ENCODE data around the gene CST1. TPM values are rescaled to one million over a fixed set of nuclear protein-coding genes. Genes with fewer than 3 reads are reported as not detected.

The CST1 gene
- total RNA-seq, 1 donor from 2014 or later, result not detected

- H3K79me2 ChIP-seq (ENCODE audit: insufficient read depth, low read length), result no peaks in the 10 kb centered on the region
- H3K4me1 ChIP-seq (ENCODE audit: insufficient read depth, low read length), result peaks cover 5% of the 10 kb centered on the region
- no peak overlapping the region for H3K27ac Mint-ChIP-seq (ENCODE audit: unreplicated experiment)
- H3K4me2 ChIP-seq (ENCODE audit: low read length), result no peak overlapping the region
- no peak overlapping the region for H3K27ac ChIP-seq (ENCODE audit: low read depth, low read length)
- TF ChIP-seq EZH2 (IDR thresholded peaks at IDR 0.05; ENCODE audit: insufficient read depth, low read length) (no peak), CTCF (IDR thresholded peaks at IDR 0.05; ENCODE audit: insufficient read depth, low read depth, low read length) (no peak)
- no peak overlapping the region for H3K9ac ChIP-seq (ENCODE audit: low read length)
- no peaks in the 10 kb centered on the region for H3K9me3 ChIP-seq (ENCODE audit: insufficient read depth, low read depth, low read length)
- FAIRE-seq, result no peak
- H3K4me1 Mint-ChIP-seq (ENCODE audit: low read depth, unreplicated experiment), result peaks cover 7% of the 10 kb centered on the region
- H3K9me3 Mint-ChIP-seq (ENCODE audit: unreplicated experiment), result no peaks in the 10 kb centered on the region
- DNase-seq (ENCODE audit: low read depth), result no peak
- H4K20me1 ChIP-seq (ENCODE audit: insufficient read depth, low read length), result no peaks in the 10 kb centered on the region
- H3K27me3 Mint-ChIP-seq (ENCODE audit: low read depth, unreplicated experiment), result peaks cover 7% of the 10 kb centered on the region
- no peak overlapping the region for H3K4me3 ChIP-seq (ENCODE audit: insufficient read depth, low read depth, low read length)
- H3K36me3 ChIP-seq (ENCODE audit: insufficient read depth, low read length), result no peaks in the 10 kb centered on the region
- peaks cover 2% of the 10 kb centered on the region for H3K27me3 ChIP-seq (ENCODE audit: insufficient read depth, low read length)
- H3K4me3 Mint-ChIP-seq (ENCODE audit: unreplicated experiment), result no peak overlapping the region
- no peaks in the 10 kb centered on the region for H3K36me3 Mint-ChIP-seq (ENCODE audit: low read depth, unreplicated experiment)
- H2AFZ ChIP-seq (ENCODE audit: low read depth, low read length), result no peak overlapping the region
Measured at GRCh38 chr20:23697947-23698346, 52.8 kb downstream of the CST1 start.

Other genes starting within 250 kb of the CST1 start
- not detected in 2 replicates for gene CST9L, start 182.5 kb downstream of the CST1 start, total RNA-seq
- gene CST9, start 145.0 kb downstream of the CST1 start, total RNA-seq, result not detected in 2 replicates
- gene CST3, start 113.0 kb downstream of the CST1 start, total RNA-seq, result 316 and 355 TPM in 2 replicates
- not detected in 2 replicates for gene CST4, start 61.9 kb downstream of the CST1 start, total RNA-seq
- 1.7 and 2.9 TPM in 2 replicates for gene CST2, start 75.8 kb upstream of the CST1 start, total RNA-seq
- gene CST5, start 128.8 kb upstream of the CST1 start, total RNA-seq, result 0.41 and 0.50 TPM in 2 replicates
- not detected in 2 replicates for gene GGTLC1, start 237.8 kb upstream of the CST1 start, total RNA-seq